MM.1S (cell line): ENCODE measurements around the gene EZH2.

Experiments used
- EZH2 ChIP-seq: fragments of 300-600 bp; sonication (generic); optimal IDR thresholded peaks from 2 replicates; pipeline ENCODE3; 2017; ENCODE audit warnings: low read depth, mild to moderate bottlenecking, antibody characterized with exemption, low read length, mixed read lengths
- TF ChIP-seq, protein P1 (sequence below): fragments of 300-600 bp; sonication (generic); IDR thresholded peaks from 2 replicates; pipeline ENCODE4 v1.5.1; 2016; ENCODE audit warnings: antibody characterized with exemption, low read length, mixed read lengths

DNA sequence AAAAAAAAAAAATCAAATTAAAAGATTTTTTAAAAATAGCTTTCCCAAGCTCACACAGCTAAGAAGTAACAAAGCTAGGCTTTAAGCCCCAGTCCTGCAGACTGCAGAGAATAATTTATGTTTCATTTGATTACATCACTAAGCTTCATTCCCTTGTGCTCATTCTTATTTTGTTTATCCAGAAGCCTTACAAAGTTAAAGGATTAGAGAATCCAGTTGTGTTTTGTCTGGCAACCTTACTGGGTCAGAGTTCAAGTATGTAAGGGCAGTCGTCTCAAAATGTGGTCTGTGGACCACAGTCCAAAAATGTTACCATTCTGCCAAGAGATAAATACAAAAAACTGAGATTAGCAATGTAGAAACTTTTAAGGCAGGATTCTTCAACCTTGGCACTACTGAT lies 32.1 kb upstream of the EZH2 start:
- TF ChIP-seq EZH2 = no peak
- TF ChIP-seq, protein P1, sequence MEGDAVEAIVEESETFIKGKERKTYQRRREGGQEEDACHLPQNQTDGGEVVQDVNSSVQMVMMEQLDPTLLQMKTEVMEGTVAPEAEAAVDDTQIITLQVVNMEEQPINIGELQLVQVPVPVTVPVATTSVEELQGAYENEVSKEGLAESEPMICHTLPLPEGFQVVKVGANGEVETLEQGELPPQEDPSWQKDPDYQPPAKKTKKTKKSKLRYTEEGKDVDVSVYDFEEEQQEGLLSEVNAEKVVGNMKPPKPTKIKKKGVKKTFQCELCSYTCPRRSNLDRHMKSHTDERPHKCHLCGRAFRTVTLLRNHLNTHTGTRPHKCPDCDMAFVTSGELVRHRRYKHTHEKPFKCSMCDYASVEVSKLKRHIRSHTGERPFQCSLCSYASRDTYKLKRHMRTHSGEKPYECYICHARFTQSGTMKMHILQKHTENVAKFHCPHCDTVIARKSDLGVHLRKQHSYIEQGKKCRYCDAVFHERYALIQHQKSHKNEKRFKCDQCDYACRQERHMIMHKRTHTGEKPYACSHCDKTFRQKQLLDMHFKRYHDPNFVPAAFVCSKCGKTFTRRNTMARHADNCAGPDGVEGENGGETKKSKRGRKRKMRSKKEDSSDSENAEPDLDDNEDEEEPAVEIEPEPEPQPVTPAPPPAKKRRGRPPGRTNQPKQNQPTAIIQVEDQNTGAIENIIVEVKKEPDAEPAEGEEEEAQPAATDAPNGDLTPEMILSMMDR = no peak
